GM19328 (cell line): ENCODE measurements around the gene EIF3D.

Source experiments
- ATAC-seq: cut with Tn5 transposase; IDR thresholded peaks from one replicate; pipeline ENCODE4 v1.9.1; 2021; ENCODE audit warnings: mild to moderate bottlenecking, moderate library complexity; ENCODE audit not compliant: unreplicated experiment

Gene EIF3D, protein sequence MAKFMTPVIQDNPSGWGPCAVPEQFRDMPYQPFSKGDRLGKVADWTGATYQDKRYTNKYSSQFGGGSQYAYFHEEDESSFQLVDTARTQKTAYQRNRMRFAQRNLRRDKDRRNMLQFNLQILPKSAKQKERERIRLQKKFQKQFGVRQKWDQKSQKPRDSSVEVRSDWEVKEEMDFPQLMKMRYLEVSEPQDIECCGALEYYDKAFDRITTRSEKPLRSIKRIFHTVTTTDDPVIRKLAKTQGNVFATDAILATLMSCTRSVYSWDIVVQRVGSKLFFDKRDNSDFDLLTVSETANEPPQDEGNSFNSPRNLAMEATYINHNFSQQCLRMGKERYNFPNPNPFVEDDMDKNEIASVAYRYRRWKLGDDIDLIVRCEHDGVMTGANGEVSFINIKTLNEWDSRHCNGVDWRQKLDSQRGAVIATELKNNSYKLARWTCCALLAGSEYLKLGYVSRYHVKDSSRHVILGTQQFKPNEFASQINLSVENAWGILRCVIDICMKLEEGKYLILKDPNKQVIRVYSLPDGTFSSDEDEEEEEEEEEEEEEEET

DNA sequence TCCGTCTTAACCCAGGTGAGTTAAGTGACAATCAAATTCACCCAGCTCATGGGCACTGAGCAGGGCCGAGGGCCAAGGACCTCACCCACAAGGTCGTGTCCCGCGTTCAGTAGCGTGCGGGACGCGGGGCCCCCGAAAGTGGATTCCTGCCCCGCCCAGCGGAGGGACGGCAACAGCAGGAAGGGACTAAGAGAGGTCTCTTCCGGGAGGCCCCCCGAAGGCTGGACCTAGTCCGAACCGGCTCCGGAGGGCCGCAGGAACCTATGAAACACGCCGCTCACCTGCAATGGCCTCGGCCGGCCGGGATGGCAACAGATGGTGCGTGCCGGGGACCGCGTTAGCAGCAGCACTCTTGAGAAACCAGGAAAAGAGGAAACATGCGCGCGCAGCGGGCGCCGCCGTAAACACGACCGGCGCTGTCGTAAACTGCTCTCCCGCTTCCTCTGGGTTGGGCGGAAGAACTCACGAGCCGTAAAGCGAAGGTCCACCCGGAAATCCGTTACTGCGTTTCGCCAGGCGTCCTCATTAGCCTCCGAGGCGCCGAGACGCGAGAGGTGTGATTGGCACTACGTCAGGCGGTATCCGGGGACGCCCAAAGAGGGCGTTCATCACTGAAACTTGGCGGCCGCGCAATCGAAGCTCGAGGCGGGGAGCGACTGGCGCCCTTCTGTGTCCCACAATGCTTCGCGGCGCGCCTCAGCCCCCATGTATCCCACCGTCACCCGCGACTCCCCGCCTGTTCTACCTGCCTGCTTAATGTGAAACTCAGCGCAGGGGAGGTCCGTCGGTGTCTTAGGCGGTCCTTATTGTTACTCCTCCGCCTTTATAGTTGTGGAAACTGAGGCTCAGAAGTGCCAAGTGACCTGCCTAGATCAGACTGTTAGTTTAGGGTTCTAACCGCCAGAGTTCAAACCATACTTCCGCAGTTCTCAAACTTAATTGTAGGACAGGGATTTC is at the start of gene EIF3D:
TSS of gene EIF3D (minus strand) at position 372 of the 957 bp plus-strand sequence. CDS start 3,045 bp downstream, outside the sequence.
- ATAC-seq = peak; percentile 93

- ATAC-seq = no peak
These were observed 49.7 kb upstream of the EIF3D start for GRCh38 chr22:36578619-36579018.

GRCh38 chr22:36577019-36577418 is 48.1 kb upstream of the EIF3D start:
- ATAC-seq = no peak

- no peak for ATAC-seq
These were observed 45.8 kb upstream of the EIF3D start for GRCh38 chr22:36574728-36575127.

DNA sequence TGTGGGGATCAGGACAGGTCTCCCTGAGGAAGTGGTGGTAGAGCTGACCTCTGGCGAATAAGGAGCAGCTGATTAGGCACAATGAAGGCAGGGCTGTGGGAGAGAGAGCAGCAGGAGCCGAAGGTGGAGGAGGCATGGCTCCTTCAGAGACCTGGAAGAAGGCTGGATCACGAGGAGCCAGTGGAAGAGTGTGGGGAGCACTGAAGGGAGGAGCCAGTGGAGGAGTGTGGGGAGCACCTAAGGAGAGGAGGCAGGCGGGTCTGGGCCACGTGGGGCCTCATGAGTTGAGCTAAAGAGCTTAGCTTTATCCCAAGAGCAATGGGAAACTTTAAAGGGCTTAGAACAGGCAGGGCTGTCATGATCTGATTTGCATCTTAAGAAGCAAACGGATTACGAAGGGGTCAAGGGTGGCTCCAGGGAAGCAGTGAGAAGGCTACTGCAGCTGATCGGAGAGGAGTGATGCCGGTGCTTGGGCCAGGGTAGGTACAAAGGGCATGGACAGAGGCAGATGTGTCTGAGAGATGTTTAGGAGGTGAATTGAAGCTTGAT is 44.9 kb upstream of the EIF3D start:
- no peak for ATAC-seq

GRCh38 chr22:36571991-36572390 is 43.0 kb upstream of the EIF3D start:
- no peak for ATAC-seq

GRCh38 chr22:36569999-36570398 is 41.0 kb upstream of the EIF3D start:
- no peak for ATAC-seq

DNA sequence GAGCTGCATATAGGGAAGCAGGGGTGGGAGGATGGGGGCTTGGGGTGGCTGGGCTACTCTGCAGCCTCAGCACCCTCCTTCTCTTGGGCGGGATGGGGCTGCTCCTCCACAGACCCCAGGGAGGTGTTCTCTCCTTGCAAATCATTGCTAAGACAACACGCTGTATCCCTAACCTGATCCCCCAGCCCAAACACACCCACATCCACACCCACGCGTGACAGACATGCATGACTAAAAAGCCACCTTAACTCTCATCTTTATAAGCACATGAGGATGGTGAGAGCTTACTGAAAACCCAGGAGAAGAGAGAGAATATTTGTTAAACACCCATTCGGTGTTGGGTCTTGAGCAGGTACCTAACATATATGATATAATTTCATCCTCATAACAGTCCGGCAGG is 39.9 kb upstream of the EIF3D start:
- no peak for ATAC-seq

GRCh38 chr22:36566720-36567119 is 37.8 kb upstream of the EIF3D start:
- ATAC-seq = no peak

GRCh38 chr22:36565686-36566085 is 36.7 kb upstream of the EIF3D start:
- ATAC-seq = no peak

DNA sequence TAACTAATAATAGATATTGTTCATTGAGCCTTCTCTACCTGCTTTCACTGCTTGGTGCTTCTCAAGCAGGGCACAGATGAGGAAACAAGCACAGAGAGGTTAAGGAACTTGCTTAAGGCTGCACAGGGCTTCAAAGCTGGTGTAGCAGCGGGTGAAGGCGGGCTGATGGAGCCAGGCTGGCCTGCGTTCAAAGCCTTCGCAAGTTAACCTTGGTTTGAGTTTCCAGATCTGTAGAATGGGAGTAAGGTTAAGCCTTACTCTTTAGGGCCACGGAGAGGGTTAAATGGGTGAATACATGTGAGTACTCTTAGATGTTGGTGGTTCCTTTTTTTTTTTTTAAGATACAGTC is 36.2 kb upstream of the EIF3D start:
- no peak for ATAC-seq

DNA sequence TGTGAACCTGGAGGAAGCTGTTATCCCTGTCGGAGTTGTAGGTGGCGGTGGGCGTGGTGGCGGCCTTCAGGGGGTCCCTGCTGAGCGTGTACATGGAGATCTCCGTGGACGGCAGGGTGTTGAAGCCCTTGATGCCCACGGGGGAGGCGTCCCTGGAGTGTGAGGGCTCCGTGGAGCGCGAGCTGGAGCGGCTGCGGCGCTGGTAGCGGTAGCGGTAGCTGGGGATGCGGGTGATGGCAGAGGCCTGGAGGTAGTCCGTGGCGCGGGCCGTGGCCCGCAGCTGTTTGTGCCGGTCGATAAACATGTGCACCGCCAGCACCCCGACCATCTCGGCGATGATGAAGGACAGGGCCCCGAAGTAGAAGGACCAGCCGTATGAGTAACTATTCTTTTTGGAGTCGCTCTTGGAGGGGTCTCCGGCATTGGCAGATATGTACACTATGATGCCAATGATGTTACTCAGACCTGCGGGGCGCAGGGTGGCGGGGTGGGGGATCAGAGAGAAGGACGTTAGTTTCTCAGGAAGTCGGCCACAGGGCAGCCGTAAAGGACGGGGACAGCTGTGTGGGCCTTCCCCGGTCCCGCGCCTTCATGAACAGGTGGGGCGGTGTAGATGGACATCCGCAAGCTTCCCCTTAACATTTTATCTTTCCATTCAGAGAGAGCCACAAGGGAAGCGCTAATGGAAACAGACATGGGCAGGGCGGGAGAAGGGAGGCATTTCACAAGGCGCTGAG is 35.6 kb upstream of the EIF3D start:
- no peak for ATAC-seq

DNA sequence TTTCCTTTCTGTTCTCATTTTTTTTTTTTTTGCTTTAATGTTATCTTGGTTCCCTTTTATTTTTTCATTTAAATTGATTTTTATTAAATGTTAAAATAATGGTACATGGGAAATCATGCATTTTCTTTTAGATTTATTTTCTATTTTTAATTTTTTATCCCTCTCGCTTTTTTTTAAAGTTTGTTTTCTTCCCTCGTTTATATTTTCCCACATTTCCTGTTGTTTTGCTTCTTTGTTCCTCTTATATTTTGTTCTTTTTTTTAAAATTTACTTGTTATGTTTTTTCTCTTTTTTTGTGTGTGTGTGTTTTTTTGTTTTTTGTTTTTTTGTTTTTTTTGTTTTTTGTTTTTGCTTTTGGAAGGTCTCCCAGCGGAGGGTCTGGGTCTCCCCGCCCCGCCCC is 34.9 kb upstream of the EIF3D start:
- ATAC-seq = no peak

DNA sequence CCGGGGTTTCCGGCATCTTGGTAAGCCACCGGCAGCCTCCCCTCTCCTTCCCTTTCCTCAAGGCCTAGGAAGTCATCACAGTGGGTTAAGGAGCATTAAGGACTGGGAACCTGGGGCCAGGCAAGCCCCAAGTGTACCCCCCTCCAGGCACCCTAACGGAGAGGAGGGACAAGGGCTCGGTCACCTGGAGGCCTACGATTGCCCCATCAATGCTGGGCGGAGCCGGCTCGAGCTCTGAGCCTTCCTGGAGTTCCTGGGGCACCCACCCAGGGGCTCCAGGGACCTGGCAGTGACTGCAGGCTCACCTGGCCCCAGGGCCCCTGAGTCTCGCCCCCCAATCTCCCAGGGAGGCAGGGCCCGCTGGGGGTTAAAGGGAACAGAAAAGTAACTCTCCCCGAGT is 34.5 kb upstream of the EIF3D start:
- no peak for ATAC-seq

- ATAC-seq = no peak
These were observed 34.0 kb upstream of the EIF3D start for GRCh38 chr22:36563001-36563400.

- no peak for ATAC-seq
These were observed 33.4 kb upstream of the EIF3D start for GRCh38 chr22:36562261-36562835.

- ATAC-seq = no peak
These were observed 32.4 kb upstream of the EIF3D start for GRCh38 chr22:36561291-36561811.

DNA sequence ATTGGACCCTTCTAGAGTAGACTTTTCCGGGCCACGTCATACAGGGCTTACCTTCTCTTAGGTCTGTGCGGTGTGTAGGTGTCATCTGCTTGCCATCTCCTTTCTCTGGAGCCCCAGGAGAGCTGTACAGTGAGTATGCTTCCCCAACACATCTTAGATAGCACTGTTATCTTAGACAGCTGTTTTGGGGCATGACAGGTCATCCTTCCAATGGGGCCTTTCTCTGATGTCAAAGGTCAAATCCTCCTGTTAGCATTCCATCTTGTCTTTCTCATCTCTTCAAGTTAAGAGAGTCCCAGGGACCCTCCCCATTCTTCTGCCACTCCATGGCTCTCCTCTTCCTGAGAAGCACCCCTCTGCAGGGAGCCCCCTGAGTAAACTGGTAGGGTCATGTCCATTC is 31.0 kb upstream of the EIF3D start:
- ATAC-seq = no peak

- no peak for ATAC-seq
These were observed 25.1 kb upstream of the EIF3D start for GRCh38 chr22:36554098-36554497.

- ATAC-seq = no peak
These were observed 23.3 kb upstream of the EIF3D start for GRCh38 chr22:36552289-36552688.
